ENCODE measurements around the gene RPIA. TPM values are rescaled to one million over a fixed set of nuclear protein-coding genes. Genes with fewer than 3 reads are reported as not detected.

Gene RPIA
- total RNA-seq, 2 donors from 2014 or later = 20.1 to 28.5 TPM

DNA sequence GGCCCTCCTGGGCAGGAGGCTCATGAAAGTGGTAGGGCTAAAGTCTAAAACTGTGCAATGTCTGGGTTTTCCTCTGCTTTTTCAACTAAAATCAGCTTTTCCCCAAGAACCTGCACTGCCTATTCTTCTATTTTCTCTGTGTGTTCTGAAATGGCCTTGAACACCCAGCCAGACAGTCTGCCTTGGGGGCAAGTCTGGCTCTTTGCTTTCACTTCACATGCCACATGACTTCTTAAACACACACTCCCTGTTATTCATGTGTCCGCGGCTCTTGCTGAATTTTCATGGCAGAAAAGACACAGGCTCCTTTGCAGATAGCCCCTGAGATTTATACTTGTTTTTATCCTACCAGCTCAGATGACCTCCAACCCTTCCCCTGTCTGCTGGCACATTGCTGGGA is 10.6 kb upstream of the RPIA start:
- DNase-seq = no peak
- intact Hi-C loops (cut with DNase I, micrococcal nuclease) = no loop called here
- ATAC-seq = no peak

GRCh38 chr2:88683160-88684021 is 8.1 kb upstream of the RPIA start:
- intact Hi-C loops (cut with DNase I, micrococcal nuclease) = no loop called here
- ATAC-seq = no peak
- DNase-seq = no peak

DNA sequence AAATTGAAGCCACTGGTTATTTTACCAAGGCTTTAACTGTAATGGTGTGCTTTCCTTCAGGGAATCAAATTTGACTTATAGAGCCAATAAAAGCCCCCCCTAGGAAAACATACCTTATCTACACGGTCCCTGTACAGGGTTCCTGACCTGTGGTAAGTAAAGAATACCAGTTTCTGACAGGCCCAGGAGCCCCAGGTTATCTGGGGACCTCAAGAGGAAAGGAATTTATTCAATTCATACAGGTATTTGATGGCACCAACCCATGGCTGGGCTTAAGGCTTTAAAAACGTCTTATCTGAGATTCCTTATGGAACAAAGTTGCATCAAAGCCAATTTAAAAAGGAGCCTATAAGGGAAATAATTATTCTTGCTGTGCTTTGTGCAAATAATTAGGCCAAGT is 7.0 kb upstream of the RPIA start:
- DNase-seq (no peak), ATAC-seq (no peak)
- intact Hi-C loops (cut with DNase I, micrococcal nuclease) = no loop called here

GRCh38 chr2:88686320-88686719 is 5.2 kb upstream of the RPIA start:
- intact Hi-C loops (cut with DNase I, micrococcal nuclease) = no loop called here
- DNase-seq (no peak), ATAC-seq (no peak)

DNA sequence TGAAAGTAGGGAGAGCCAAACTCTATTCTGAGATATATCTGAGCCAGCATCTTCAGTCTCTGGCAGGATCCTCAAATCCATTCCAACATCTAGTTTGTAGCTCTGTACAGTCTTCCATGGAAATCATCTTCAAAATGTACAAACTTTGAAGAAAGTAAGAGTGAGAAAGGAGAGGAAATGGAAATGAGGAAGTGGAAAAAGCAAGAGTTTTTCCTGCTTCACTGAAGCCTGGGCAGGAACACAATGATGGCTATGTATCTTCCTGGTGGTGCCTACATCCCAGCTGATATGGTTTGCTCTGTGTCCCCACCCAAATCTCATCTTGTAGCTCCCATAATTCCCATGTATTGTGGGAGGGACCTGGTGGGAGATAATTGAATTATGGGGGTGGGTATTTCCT is 4.1 kb upstream of the RPIA start:
- DNase-seq (no peak), ATAC-seq (no peak)
- intact Hi-C loops (cut with DNase I, micrococcal nuclease) = no loop called here

- DNase-seq = peak; percentile 70 to 71
Measured at GRCh38 chr2:88690591-88691338, 708 bp upstream of the RPIA start.

DNA sequence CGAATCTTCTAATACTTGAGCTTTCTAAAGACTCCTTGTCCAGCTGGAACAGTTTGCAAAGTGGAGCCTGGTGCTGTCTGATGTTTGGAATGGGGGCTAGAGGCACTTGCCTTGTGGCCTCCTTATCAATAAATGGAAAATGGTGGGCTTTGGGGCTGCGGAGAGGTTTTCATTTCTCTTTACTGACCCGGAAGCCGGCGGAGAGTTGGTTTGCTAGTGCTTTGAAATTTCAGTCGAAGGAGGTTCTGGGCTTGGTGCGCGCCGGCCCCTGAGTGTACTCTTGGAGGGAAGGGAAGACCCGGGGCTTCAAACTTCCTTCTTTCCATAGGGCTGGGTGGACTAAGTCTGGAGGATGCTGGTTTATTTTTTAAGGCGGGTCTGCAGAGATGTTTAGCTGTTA is 714 bp downstream of the RPIA start:
- ATAC-seq (peak; percentile 8), DNase-seq (peak; percentile 41 to 49)
- intact Hi-C loops (cut with DNase I, micrococcal nuclease) = no loop called here

More at GRCh38 chr2:88690591-88691338, 708 bp upstream of the RPIA start:
- ATAC-seq = peak; percentile 50
- intact Hi-C loops (cut with DNase I, micrococcal nuclease) = no loop called here

- ATAC-seq = no peak
- intact Hi-C loops (cut with DNase I, micrococcal nuclease) = no loop called here
- no peak for DNase-seq
Measured at GRCh38 chr2:88693911-88694414, 2.5 kb downstream of the RPIA start.

DNA sequence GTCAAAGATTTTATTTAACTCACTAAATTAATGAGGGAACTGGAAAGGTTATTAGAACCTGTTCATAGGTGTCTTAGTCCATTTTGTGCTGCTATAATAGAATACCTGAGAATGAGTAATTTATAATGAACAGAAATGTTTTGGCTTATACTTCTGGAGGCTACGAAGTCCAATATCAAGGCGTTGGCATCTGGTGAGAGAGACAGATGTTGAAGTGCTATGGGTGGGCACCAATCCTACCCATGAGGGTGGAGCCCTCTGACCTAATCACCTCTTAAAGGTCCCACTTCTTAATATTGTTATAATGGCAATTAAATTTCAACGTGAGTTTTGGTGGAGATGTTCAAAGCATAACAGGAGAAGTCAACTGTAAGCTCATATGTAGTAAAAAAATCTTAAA is 5.1 kb downstream of the RPIA start:
- intact Hi-C loops (cut with DNase I, micrococcal nuclease) = no loop called here
- DNase-seq (no peak), ATAC-seq (no peak)

DNA sequence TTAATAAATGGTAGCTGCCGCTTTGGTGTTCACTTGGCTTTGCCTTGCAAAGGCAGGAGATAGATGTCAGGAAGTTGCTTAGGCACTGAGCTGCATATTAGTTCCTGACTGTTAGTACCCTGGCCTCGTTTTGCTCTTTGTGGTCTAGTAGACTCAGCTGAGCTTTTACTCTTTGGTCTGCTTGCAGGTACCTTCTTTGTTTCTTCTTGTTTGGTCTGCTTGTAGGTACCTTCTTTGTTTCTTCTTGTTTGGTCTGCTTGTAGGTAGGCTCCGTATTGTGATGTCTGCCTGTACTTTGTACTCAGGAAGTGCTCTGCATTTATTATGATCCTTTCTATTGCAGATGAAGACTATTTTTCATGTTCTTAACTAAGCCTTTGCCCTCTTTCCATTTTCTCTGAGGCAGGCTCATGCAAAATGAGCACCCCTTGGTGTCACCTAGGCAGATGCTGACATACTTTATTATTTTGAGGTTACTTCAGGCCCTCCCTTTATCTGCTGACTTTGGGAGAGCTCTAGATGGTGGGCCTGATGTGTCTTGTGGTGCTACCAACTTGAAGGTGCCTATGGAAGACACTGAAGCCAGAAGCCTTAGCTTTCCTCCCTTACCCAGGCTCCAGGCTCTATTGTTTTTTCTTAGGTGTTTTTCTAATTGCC is 6.0 kb downstream of the RPIA start:
- intact Hi-C loops (cut with DNase I, micrococcal nuclease) = no loop called here
- DNase-seq = no peak
- ATAC-seq = peak; percentile 63

DNA sequence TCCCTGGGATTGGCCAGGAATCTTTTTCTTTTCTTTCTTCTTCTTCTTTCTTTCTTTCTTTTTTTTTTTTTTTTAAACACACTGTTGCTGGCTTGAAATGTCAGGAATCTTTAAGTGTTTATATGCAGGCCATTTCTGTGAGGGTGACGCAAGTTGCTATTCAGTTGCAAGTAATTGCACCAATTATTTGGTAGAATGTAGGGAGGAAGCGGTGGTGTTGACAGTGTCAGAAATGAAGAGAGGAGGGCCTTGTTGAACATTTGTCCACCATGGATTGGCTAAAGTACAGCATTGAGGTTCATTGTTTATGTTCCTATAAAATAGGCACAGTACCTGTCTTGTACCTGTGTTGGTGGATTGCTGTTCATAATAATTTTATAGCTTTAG is 6.5 kb downstream of the RPIA start:
- DNase-seq (no peak), ATAC-seq (peak; percentile 14)
- intact Hi-C loops (cut with DNase I, micrococcal nuclease) = no loop called here

DNA sequence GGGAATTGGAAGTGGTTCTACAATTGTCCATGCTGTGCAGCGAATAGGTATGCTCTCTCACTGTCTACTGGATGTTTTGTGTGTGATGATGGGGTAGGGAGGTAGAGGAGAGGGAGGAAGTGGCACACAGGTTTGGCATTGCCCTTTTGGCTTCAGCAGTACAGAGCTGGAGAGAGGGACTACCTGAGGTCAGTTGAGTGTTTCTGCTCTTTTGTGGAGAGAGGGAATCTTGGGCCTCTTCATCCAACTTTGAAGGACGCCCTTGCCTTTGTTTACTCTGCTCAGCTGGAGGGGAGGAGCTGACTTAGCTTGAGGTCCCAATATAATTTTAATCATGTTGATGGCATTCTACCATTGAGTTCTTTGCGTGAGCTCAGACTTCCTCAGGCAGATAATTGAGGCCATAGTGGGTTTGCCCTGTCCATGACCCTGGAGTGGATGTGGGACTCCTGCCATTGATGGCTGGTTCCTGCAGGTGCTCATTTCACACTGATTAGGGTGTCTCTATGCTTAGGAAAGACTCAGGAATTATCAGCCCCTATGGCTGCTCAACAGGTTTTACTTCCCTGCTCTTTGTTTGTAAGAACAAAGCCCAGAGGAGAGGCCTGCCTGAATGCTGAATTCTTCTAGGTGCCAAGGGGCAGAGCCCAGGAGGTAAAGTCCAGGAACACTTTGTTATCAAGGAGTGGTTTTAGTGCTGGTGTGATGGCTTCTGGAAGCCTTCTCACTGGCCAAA is 7.2 kb downstream of the RPIA start:
- ATAC-seq (peak; percentile 91), DNase-seq (peak; percentile 62 to 78)
- intact Hi-C loops (cut with DNase I, micrococcal nuclease) = no loop called here

DNA sequence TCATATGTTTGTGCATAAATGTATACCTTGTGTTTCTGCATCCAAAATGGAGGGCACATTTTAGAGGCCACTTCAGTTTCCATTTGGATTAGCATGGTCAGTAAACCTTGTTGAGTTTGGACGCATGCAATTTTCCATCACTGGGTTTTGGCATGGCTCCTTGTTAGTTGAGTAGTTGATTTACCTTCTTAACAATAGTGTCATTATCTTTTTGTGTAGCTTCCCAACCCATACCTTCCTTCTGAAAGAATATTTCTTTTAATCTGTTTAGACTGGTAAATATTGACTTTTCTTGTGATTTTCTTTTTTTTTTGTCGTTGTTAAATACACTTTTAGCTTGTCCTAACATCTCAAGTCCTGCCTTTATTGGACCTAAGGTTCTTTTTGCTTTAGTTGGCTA is 15.5 kb downstream of the RPIA start:
- ATAC-seq = no peak
- intact Hi-C loops (cut with DNase I, micrococcal nuclease) = no loop called here
- no peak for DNase-seq

DNA sequence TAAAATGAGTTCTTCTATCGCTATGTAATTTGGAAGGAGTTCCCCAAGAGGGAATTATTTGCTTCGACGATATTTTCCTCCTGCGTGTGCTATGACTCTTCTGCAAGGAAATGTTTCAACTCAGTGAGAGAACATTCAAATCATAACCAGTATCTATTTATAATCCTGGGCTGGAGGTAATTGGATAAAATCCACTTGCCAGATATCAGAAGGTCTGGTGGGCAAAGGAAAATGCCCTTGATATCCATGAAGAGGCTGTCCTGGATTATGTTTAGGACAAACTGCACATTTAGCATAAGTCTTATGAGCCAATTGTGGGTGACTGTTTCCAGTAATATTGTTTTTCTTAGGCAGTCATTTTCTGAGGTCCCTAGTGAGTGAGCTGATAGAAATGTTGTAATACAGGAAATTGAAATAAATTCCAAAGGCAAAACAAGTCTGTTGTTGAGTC is 17.7 kb downstream of the RPIA start:
- no peak for DNase-seq
- intact Hi-C loops (cut with DNase I, micrococcal nuclease) = no loop called here
- ATAC-seq = no peak

GRCh38 chr2:88711289-88711688 is 19.8 kb downstream of the RPIA start:
- intact Hi-C loops (cut with DNase I, micrococcal nuclease) = no loop called here
- no peak for ATAC-seq
- DNase-seq = no peak

- intact Hi-C loops (cut with DNase I, micrococcal nuclease) = no loop called here
- DNase-seq (no peak), ATAC-seq (no peak)
Measured at GRCh38 chr2:88711897-88712296, 20.4 kb downstream of the RPIA start.

DNA sequence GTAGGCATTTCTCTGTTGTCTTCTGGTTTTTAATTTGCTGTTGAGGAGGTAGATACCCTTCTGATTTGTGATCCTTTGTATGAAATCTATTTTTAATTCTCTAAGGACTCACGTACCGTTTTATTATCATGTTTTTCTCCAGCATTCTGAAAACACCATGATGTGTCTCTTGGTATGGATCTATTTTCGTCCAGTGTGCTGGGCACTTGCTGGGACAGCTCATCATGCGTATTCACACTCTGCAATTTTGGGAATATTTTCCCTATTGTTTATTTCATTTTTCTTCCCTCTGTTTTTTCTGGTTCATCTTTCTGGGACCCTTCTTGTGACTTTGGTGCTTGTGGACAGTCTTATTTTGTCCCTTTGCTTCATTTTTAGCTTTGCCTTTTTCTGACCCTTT is 21.9 kb downstream of the RPIA start:
- no peak for DNase-seq
- intact Hi-C loops (cut with DNase I, micrococcal nuclease) = no loop called here
- ATAC-seq = no peak

GRCh38 chr2:88714667-88715066 is 23.2 kb downstream of the RPIA start:
- ATAC-seq (no peak), DNase-seq (no peak)
- intact Hi-C loops (cut with DNase I, micrococcal nuclease) = no loop called here

DNA sequence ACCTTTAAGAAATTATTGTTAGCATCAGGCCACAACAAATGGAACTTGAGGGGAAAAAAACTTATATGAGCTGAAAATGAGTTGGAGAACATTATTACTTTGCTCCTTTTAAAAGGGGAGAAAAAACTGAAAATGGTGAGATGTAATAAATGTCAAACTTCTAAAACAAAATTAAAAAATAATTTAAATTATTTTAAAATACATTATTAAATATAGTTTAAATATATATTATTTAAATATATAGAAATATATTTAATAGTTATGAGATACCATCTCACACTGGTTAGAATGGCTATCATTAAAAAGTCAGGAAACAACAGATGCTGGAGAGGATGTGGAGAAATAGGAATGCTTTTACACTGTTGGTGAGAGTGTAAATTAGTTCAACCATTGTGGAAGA is 28.9 kb downstream of the RPIA start:
- DNase-seq (no peak), ATAC-seq (no peak)
- intact Hi-C loops (cut with DNase I, micrococcal nuclease) = no loop called here
